ENCODE results near the gene LTN1.
"Not testable (repeated sequence)": the region's sequence is repeated elsewhere in the genome, so short reads cannot be mapped to it uniquely, and the experiment has no call there.

The LTN1 gene

GRCh38 chr21:29024474-29025327 lies 32.0 kb upstream of the LTN1 start, which contains the start of gene USP16:
Gene USP16 (plus strand): TSS chr21:29024668. CDS start chr21:29027914, 3,246 bp downstream.
- TF ChIP-seq CTCF (IDR thresholded peaks at IDR 0.05; ENCODE audit: low read depth, low read length): no peak
- H3K4me3 ChIP-seq (ENCODE audit: low read depth, low read length): peak within 1 kb of the TSS; percentile 80

GRCh38 chr21:29022166-29022565 lies 29.5 kb upstream of the LTN1 start:
- TF ChIP-seq CTCF (IDR thresholded peaks at IDR 0.05; ENCODE audit: low read depth, low read length): no peak
- H3K4me3 ChIP-seq (ENCODE audit: low read depth, low read length): no peak overlapping the region

GRCh38 chr21:29018540-29018939 lies 25.9 kb upstream of the LTN1 start:
- TF ChIP-seq CTCF (IDR thresholded peaks at IDR 0.05; ENCODE audit: low read depth, low read length): no peak

GRCh38 chr21:29017639-29018237 lies 25.1 kb upstream of the LTN1 start:
- no peak for TF ChIP-seq CTCF (IDR thresholded peaks at IDR 0.05; ENCODE audit: low read depth, low read length)

More at GRCh38 chr21:29018540-29018939, 25.9 kb upstream of the LTN1 start:
- H3K4me3 ChIP-seq (ENCODE audit: low read depth, low read length): peak overlapping the region; percentile 89

GRCh38 chr21:29011236-29011635 lies 18.6 kb upstream of the LTN1 start:
- not testable (repeated sequence) for H3K4me3 ChIP-seq (ENCODE audit: low read depth, low read length)

More at GRCh38 chr21:29017639-29018237, 25.1 kb upstream of the LTN1 start:
- H3K4me3 ChIP-seq (ENCODE audit: low read depth, low read length): no peak overlapping the region; the same call in 1 of the 2 replicates

GRCh38 chr21:29008367-29008766 lies 15.7 kb upstream of the LTN1 start:
- H3K4me3 ChIP-seq (ENCODE audit: low read depth, low read length): no peak overlapping the region
- no peak for TF ChIP-seq CTCF (IDR thresholded peaks at IDR 0.05; ENCODE audit: low read depth, low read length)

GRCh38 chr21:29007810-29008209 lies 15.1 kb upstream of the LTN1 start:
- TF ChIP-seq CTCF (IDR thresholded peaks at IDR 0.05; ENCODE audit: low read depth, low read length): no peak
- H3K4me3 ChIP-seq (ENCODE audit: low read depth, low read length): no peak overlapping the region

Measured in WI38 (cell line).